Activated naive CD4-positive, alpha-beta T cell treated with Interleukin-2 at 50 U/mL for 16 hours (primary cell): Measurements from ENCODE around the gene KCNJ18.
"Not testable (repeated sequence)": the region's sequence is repeated elsewhere in the genome, so short reads cannot be mapped to it uniquely, and the experiment has no call there.

Source experiments
- DNase-seq: peaks from one replicate; pipeline ENCODE4 v3.0.0-alpha.2; 2020

Gene KCNJ18

DNA sequence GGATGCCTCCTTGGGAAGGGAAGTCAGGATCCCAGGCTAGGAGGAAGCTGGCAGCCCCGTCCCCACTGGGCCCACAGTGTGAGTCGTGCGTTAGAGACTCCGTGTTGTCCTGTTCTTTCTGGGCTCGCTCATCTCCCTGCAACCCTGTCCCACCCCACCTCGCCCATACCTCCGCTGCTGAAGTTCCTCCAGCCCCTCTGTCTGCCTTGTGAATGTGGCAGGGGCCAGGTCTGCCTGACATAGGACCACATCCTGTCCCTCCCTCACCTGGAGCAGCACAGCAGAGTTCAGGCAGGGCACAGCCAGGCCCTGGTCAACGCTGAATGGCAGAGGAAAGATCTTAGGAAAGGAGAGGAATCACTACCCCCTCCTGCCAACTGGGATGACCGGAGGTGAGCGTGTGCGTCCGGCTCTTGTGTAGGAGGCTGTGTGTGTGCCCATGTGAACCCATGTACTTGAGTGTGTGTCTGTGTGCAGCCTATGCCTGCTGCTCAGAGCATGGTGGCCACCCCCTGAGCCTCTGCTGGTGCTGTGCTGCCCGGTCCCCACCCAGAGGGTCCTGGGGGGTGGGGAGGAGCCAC is 12.8 kb downstream of the KCNJ18 start:
- no peak for DNase-seq

- not testable (repeated sequence) for DNase-seq
These were observed 13.4 kb downstream of the KCNJ18 start for GRCh38 chr17:21705746-21706145.

DNA sequence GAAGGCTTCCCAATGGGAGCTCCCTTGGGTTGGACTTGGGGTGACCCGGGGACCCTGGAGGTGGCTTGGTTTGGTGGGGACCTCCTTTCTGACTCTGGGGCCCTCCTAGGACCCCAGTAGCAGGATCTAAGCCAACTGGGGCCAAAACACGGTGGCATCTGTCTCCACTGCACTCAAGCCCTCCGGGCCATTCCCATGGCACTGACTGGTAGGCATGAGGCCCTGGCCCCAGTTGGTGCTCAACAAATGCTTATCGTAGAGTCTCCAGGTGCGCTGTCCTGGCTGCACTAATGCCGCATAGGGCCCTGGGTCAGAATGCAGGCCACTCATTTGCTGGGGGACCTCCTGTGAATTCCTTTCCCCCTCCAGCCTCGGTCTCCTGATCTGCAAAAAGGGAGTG is 14.2 kb downstream of the KCNJ18 start:
- DNase-seq = not testable (repeated sequence)

- not testable (repeated sequence) for DNase-seq
These were observed 14.8 kb downstream of the KCNJ18 start for GRCh38 chr17:21707131-21707530.

GRCh38 chr17:21707711-21708611 is 15.6 kb downstream of the KCNJ18 start:
- DNase-seq = not testable (repeated sequence)

DNA sequence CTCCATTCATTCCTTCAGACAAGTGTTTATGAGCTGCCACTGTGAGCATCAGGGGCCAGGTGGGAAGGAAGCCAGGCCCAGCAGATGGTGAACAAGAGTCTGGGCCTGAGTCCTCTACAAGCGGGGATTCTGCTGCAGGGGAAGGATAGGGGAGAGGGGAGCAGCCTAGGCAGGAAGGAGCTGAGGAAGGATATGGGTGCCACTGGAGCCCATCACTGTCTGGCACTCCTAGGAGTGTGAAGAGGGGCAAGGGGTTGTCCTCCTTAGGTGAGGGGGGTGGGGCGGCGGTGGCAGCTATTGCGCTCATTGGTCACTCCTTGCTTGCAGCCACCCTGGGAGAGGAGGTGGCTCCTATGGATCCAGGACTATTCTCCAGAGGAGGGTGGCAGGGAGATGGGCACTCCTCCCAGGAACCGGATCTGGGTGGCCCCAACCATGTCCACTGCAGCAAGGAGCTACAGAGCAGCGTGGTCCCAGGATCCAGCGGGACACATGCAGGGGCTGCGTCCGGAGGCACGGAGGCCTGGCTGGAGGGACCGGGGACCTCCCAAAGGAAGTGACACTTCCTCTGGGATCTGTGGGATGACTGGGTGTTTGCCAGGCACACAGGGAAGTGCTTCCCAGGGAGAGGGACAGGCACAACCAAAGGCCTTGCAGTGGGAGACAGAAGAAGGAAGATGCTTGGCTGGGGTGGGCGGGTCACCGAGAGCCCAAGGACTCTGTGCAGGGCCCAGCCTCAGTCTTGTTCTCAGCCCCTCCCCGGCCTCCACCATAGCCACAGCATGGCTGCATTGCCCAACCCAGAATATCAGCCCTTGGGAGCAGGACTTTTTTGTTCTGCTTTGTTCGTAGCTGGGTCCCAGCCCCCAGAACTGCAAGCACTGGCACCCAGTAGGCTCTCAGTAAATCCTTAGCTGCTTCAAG is 16.6 kb downstream of the KCNJ18 start:
- DNase-seq = not testable (repeated sequence)

DNA sequence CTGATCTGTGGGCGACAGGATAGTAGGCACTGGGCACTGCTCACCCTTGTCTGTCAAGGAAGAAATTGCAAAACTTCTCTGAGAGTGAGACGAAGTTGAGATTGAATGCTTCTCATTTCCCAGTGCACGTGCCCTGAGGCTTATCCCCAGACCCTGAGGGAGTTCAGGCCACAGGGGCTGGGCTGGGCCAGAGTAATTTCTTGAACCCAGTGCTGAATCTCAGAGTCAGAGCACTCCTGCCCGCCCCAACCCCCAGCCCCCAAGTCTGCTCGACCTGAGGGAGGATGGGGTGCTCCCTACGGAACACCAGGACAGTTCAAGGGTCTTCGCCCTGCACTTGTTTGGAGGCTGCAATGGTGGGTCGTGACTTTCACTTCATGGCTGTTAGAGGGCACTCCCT is 17.7 kb downstream of the KCNJ18 start:
- not testable (repeated sequence) for DNase-seq

- DNase-seq = not testable (repeated sequence)
These were observed 18.2 kb downstream of the KCNJ18 start for GRCh38 chr17:21710486-21710885.

DNA sequence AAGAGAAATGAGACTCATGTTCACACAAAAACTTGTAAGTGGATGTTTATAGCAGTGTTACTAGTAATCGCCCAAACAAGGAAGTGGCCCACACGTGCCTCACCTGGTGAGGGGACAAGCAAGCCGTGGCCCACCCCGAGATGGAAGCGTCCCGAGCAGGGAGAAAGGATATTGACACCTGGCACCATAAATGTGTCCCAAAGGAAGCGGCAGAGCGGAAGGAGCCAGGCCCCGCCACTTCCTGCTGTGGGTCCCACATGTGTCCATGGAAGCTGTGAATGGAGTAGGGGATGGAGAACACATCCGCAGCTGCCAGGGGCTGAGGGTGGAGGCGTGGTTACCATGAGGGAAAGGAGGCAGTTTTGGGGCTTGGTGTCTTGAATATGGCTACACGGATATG is 18.9 kb downstream of the KCNJ18 start:
- DNase-seq = no peak

DNA sequence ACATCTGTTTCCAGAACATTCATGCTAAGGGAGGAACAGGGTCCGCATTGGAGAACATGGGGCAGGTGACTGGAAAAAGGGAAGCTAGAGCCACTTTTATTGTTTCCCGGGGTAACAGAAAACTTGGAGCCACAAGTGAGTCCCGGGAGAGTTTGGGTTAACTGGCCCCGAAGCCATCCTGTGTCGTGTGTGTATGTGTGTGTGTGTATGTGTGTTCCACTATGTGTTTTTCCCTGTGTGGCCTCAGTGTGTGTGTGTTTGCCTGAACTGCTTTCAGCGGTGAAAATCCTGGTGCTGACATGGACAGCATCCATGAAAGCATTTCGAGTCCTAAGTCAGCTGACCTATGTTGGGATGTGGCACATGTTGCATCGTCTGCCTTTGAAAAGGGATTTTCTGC is 20.7 kb downstream of the KCNJ18 start:
- DNase-seq = not testable (repeated sequence)

- not testable (repeated sequence) for DNase-seq
These were observed 21.3 kb downstream of the KCNJ18 start for GRCh38 chr17:21713631-21714030.

- not testable (repeated sequence) for DNase-seq
These were observed 22.4 kb downstream of the KCNJ18 start for GRCh38 chr17:21714676-21715075.

GRCh38 chr17:21715877-21716276 is 23.6 kb downstream of the KCNJ18 start:
- not testable (repeated sequence) for DNase-seq

DNA sequence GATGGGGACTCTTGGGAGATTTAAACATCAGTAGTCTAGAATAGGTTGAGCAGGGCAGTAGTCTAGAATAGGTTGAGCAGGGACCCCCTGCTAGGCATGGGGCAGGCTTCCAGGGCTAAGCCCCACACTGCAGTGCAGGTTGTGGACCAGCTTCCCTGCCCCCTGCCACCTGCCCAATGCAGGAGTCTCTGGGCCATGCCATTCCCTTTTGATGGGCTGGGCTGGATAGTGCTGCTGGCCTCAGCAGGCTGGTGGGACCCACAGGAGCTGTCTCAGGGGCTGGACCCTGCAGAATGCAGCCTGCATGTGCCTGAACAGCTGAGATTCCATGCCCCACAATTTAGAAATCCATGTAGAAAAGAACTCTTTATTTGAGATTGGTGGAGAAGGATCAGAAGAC is 26.6 kb downstream of the KCNJ18 start:
- DNase-seq = not testable (repeated sequence)

DNA sequence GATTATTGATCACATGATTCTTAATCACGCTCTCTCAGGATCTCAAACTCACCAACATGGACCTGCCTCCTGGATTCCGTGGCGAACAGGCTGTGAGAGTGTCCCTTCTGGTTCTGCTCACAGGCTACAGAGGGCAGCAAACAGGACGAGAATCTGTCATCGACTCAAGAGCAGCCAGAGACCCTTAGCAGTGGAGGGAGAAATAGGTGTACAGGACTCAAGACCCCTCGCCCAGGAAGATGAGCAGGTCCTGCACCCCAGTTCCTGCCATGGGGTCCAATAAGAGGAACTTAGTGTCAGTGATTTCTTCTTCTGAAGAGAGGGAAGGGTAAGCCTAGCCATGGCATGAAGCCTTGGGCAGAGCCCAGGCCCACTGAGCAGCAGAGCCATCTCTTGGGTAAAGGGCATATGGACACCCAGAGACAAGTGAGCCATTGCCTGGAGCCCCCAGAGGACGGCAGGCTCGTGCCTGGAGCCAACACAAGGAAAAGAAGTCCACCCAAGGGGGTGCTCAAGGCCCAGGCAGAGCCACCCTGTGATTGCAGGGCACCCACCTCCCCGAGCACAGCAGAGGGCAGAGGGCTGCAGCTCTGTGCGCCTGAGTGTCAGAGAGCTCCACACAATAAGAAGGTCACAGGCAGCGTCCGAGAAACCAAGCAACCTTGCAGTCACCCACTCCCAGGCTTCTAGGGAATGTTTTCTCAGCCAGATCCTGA is 27.3 kb downstream of the KCNJ18 start:
- not testable (repeated sequence) for DNase-seq

- DNase-seq = not testable (repeated sequence)
These were observed 28.2 kb downstream of the KCNJ18 start for GRCh38 chr17:21720566-21720965.

GRCh38 chr17:21722268-21722667 is 29.9 kb downstream of the KCNJ18 start:
- not testable (repeated sequence) for DNase-seq

GRCh38 chr17:21724216-21725006 is 32.1 kb downstream of the KCNJ18 start:
- DNase-seq = not testable (repeated sequence)

- not testable (repeated sequence) for DNase-seq
These were observed 38.8 kb downstream of the KCNJ18 start for GRCh38 chr17:21731076-21731475.

DNA sequence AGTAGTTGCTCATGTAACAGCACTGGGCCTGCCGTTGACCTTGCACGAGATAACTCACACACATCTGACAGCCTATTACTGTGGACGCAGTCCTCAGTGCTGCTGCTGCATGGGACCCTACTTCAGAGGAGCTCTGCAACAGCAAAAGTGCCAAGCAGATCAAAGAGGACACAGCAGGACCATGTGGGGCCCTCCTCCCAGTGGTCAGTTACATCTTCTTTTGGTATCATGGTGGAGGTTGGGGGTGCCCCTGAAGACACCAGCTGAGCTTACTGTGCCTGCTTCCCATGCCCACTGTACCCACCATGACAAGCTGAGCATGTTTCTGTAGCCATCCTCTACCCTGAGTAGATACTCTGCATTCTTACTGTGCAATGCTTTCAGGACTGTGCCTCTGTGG is 41.6 kb downstream of the KCNJ18 start:
- DNase-seq = not testable (repeated sequence)

- DNase-seq = not testable (repeated sequence)
These were observed 43.5 kb downstream of the KCNJ18 start for GRCh38 chr17:21735814-21736213.
